ENCODE measurements around the gene ALK. TPM values are rescaled to one million over a fixed set of nuclear protein-coding genes. Genes with fewer than 3 reads are reported as not detected.
A peak's percentile ranks its signal among the peaks of the same experiment; 100 is the strongest.

The ALK gene
- polyA plus RNA-seq, 10 donors = 0.04 to 0.36 (median 0.13) TPM; not detected in 1

- no peak for DNase-seq
Measured at GRCh38 chr2:29224693-29225551, 696.5 kb downstream of the ALK start.

- DNase-seq = peak; percentile 26 to 78 (median 45)
Measured at GRCh38 chr2:29223851-29224692, 697.3 kb downstream of the ALK start.

- DNase-seq = no peak
Measured at GRCh38 chr2:29223257-29223656, 698.1 kb downstream of the ALK start.

- DNase-seq = no peak
Measured at GRCh38 chr2:29222381-29223179, 698.8 kb downstream of the ALK start.

- DNase-seq = no peak
Measured at GRCh38 chr2:29220506-29221270, 700.7 kb downstream of the ALK start.

- DNase-seq = no peak
Measured at GRCh38 chr2:29219374-29219773, 702.0 kb downstream of the ALK start.

- DNase-seq = no peak
Measured at GRCh38 chr2:29218550-29219125, 702.7 kb downstream of the ALK start.

- no peak for DNase-seq
Measured at GRCh38 chr2:29218071-29218470, 703.3 kb downstream of the ALK start.

- no peak for DNase-seq
Measured at GRCh38 chr2:29216609-29216909, 704.8 kb downstream of the ALK start.

- no peak for DNase-seq
Measured at GRCh38 chr2:29215739-29216608, 705.4 kb downstream of the ALK start.

GRCh38 chr2:29215073-29215472 is 706.3 kb downstream of the ALK start:
- no peak for DNase-seq

- no peak for DNase-seq
Measured at GRCh38 chr2:29213888-29214291, 707.5 kb downstream of the ALK start.

- DNase-seq = no peak
Measured at GRCh38 chr2:29212009-29212408, 709.4 kb downstream of the ALK start.

- DNase-seq = no peak
Measured at GRCh38 chr2:29209551-29209950, 711.8 kb downstream of the ALK start.

- DNase-seq = no peak
Measured at GRCh38 chr2:29207352-29208148, 713.8 kb downstream of the ALK start.

- no peak for DNase-seq
Measured at GRCh38 chr2:29206941-29207340, 714.4 kb downstream of the ALK start.

- no peak for DNase-seq
Measured at GRCh38 chr2:29202819-29203495, 718.4 kb downstream of the ALK start.

- no peak for DNase-seq
Measured at GRCh38 chr2:29201979-29202378, 719.4 kb downstream of the ALK start.

All from muscle of back (tissue), 11 donors.